GM19240 (cell line): ENCODE measurements around the gene SLC5A10.
"Not testable (repeated sequence)": the region's sequence is repeated elsewhere in the genome, so short reads cannot be mapped to it uniquely, and the experiment has no call there.

Source experiments
- DNase-seq: peaks from one replicate; pipeline ENCODE4 v3.0.0; 2011; ENCODE audit warnings: low spot score; ENCODE audit not compliant: insufficient read length

The SLC5A10 gene

DNA sequence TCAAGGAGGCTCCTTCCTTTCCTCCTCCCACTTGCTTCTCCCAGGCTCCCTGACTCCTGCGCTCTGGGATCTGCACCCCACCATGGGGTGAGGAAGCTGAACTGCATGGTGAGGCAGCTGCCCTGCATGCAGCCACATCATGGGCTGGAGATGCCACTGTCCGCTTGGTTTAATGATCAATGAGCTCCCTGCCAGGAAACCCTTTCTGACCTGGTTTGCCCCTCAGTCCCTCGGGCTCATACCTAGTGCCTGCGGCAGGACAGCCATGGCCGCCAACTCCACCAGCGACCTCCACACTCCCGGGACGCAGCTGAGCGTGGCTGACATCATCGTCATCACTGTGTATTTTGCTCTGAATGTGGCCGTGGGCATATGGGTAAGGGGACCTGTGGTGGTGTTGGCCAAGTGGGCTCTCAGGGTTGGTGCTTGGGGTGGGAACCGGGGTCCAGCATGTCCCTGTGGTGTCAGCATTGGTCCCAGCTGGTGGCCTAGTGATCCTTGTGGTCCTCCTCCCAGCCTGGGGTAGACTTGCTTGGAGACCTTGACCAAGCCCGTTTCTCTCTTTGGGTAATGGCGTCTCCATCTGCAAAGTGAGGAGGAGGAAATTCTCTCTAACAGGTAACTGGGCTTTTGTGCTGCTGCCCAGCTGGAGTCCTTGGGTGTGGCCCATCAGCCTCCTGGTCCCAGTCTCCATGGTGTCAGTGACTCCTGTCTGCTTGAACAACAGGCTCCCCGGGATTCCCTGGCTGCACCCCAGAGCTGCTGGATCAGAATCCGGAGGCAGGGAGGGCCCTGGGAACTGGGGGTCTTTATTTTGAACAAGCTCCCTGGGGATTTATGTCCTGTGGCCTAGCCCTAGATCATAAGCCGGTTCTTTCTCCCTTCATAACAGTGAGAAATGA lies at the start of gene SLC5A10:
Gene SLC5A10 (plus strand): TSS at position 225 of the 902 bp plus-strand sequence. CDS start 41 bp downstream, at position 266.
- no peak for DNase-seq

DNA sequence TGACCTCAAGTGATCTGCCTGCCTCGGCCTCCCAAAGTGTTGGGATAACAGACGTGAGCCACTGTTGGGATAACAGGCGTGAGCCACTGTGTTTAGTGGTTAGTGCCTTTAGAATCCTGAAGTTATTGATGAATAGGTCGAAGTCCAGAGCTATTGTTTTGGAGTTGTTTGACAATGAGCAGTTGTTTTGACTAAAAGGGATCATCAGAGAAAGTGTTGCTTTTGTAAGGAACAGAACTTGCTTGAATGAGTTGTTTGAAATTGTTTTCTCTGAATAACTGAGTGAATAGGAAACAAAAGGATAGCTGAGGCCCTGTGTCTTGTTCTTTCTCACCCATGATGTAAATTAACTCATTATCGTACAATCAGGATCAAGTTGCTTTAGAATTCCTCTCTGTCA lies 47.5 kb upstream of the SLC5A10 start:
- DNase-seq, result no peak

DNA sequence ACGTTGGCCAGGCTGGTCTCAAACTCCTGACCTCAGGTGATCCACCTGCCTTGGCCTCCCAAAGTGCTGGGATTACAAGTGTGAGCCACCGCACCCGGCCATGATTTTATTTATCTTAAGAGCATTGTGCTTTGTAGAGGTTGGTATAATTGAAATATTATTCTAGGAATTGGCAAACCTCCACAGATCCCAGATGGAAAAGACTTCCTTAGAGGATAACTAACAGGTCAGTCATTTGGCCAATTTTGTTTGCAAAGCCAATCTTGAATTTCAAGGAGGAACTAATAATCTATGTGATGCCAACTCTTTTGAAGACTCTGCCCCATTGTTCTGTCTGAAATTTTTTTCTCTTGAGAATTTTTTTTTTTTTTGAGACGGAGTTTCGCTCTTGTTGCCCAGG lies 46.7 kb upstream of the SLC5A10 start:
- DNase-seq, result no peak

DNA sequence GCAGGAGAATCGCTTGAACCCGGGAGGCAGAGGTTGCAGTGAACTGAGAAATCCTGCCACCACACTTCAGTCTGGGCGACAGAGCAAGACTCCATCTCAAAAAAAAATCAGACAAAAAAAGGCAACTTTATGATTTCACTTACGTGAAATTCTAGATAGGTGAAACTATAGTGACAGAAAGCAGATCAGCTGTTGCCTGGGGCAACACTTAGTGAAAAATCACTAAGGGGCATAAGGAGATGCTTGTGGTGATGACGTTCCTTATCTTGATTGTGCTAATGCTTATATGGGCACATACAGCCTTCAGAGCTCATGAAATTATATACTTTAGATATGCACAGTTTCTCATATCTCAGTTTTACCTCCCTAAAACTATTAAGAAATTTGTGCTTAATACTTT lies 41.6 kb upstream of the SLC5A10 start:
- DNase-seq, result no peak

DNA sequence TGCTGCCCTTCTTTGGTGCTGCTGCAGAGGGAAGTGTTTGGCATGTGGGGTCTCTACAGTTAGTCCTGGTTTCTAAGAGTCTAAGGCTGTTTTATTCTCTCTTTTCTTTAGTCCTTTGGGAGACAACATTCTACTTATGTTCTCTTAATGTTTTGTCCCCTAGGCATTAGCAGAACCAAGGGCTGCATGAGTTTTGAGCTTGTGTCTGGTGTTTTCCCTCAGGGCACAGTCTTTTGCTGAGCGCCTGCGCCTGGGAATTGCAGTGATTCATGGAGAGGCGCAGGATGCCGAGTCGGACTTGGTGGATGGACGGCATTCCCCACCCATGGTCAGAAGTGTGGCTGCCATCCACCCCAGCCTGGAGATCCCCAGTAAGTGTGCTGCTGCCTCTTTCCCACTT lies 41.1 kb upstream of the SLC5A10 start:
- DNase-seq, result no peak

DNA sequence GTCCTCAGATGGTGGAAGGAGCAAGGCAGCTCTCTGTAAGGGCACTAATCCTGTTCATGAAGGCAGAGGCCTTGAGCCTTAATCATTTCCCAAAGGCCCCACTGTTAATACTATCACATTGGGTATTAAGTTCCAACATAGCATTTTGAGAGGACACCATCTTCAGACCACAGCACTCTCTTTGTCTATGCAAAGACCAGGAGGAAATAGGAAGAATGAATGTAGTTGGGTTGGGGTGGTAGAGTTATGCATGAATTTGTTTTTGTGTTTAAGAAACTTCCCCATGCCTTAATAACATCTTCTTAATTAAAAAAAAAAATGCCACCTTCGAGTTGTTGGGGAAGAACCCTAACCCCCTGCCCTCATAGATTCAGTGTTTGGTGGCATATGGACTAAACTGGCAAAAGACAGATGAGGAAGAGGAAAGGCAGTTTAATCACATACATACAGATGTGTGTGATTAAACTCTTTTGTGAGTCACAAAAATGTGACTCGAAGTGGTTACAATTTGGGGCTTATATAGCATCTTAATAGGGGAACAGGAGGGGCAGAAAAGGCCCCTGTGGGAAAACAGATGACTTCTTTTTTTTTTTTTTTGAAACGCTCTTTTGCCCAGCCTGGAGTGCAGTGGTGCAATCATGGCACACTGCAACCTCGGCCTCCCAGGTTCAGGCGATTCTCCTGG lies 35.0 kb upstream of the SLC5A10 start:
- DNase-seq, result no peak

DNA sequence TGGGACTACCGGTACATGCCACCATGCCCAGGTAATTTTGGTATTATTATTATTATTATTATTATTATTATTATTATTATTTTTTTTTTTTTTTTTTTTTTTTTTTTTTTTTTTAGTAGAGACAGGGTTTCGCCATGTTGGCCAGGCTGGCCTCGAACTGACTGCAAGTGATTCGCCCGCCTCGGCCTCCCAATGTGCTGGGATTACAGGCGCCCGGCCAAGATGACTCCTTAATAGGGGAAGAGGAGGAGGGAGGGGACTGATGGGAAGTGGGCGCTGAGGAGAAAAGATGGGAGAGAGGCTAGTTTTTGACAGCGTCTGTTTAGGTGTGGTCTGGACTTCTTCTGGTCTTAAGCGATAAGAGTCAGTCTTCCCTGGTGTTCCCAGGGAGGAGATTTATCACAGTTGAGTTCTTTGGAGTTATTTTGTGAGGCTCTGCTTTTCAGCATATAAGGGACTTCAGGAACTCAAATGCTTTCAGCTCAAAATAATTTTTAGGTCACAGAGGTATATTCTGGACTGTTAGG lies 34.4 kb upstream of the SLC5A10 start:
- DNase-seq, result no peak

DNA sequence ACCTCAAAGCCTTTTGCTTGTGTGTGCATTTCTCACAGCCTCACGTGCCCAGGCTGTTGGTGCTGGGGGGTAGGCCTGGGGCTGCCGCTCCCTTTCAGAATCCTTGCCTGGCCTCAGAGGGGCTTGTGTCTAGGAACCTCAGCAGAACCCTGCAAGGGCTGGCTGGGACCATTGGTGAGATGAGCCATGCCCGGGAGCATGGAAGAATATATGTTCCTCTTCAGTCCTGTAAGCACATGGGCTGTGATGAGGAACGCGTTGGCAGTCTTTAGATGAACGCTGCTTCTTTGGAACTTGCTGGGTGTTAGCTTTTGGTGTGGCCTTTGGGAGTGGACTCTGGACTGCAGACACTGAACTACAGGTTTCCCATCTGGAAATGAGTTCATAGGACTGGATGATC lies 32.0 kb upstream of the SLC5A10 start:
- DNase-seq, result no peak

DNA sequence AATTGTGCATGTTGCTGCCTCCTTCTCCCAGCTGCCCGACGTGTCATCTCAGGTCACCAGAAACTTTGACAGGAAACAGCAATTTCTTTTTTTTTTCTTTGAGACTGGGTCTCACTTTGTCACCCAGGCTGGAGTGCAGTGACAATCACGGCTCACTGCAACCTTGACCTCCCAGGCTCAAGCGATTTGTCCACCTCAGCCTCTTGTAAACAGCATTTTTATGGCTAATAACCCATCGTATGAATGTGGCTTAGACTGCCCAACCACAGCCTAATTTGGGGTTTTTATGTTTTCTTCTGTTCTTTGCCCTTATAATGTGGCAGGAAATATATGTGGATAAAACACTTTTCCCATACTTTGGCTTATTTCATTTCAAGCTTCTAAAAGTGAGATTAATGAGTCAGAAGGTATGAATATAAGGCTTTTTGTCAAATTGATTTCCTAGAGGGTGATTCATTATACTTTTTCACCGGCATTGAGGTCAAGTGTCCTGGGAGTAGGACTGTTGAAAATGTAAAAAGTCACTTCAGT lies 31.0 kb upstream of the SLC5A10 start:
- DNase-seq, result no peak

DNA sequence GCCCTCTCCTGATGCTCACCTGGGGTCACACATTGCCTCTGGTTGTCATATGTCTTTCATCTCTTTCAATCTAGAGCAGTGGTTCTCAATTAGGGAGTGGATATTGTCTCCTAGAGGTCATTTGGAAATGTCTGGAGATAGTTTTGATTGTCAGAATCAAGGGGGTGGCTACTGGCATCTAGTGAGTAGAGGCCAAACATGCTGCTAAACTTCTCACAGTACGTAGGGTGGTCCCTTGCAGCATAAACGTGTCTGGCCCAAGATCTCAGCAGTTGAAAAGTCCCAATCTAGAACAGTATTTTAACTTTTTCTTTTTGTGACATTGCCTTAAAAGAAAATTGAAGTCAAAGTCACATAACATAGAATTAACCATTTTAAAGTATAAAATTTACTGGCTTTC lies 30.5 kb upstream of the SLC5A10 start:
- DNase-seq, result no peak

DNA sequence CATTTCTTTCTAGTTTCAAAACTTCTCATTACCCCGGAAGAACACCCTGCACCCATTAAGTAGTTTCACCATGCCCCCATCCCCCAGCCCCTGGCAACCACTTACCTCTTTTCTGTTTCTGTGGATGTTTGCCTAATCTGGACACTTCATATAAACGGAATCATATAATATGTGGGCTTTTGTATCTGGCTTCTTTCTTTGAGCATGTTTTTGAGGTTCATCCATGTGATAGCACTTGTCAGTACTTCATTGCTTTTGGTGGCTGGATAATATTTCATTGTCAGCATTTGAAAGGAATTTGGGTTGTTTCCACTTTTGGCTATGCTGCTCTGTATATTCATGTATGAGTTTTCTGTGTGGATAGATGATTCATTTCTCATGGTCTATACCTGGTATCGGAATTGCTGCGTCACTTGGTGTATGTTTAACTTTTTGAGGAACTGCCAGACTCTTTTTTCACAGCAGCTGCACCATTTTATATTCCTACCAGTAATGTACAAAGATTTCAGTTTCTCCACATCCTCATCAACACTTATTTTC lies 30.0 kb upstream of the SLC5A10 start:
- no peak for DNase-seq

DNA sequence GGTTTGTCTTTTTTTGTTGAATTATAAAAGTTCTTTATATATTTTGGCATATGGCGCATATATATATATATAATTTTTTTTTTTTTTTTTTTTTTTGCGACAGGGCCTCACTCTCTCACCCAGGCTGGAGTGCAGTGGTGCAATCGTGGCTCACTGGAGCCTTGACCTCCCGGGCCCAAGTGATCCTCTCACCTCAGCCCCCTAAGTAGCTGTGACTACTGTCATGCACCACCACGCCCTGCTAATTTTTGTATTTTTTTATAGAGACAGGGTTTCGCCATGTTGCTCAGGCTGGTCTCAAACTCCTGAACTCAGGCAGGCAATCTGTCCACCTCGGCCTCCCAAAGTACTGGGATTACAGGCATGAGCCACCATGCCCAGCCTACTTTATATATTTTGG lies 29.4 kb upstream of the SLC5A10 start:
- DNase-seq, result not testable (repeated sequence)

DNA sequence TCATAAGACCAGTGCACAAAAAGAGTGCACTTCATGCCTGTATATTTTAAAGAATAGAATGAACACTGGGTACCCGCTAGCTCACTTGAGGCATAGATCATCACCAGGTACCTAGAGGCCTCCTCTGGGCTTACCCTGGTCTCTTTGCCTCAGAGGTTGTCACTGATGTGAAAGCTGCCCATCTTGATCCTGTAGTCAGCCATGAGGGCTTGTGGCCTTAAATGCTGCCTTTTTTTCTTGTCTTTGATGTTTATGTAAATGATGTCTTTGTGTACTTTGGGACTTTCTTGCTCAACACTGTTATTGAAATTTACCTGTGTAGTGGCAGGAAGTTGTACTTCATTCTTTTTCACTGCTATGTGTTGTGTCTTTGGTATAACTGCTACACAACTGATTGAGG lies 26.8 kb upstream of the SLC5A10 start:
- DNase-seq, result no peak

DNA sequence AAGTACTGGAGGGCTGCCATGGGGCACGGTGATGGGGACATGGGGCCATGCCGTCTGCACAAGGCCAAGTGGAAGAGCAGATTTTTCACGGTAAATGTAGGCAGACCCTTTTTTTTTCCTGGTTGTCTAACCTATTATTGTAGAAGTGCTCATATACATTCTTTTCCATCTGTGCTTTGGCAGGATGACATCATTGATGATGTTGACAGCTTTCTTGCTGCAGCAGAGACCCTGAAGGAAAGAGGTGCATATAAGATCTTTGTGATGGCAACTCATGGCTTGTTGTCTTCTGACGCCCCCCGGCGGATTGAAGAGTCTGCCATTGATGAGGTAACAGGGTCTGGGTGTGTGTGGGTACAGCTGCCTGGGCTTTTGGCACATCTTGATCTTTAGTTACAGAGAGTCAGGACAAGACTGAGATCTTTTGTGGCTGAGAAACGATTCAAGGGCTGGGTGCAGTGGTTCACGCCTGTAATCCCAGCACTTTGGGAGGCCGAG lies 23.3 kb upstream of the SLC5A10 start:
- no peak for DNase-seq

DNA sequence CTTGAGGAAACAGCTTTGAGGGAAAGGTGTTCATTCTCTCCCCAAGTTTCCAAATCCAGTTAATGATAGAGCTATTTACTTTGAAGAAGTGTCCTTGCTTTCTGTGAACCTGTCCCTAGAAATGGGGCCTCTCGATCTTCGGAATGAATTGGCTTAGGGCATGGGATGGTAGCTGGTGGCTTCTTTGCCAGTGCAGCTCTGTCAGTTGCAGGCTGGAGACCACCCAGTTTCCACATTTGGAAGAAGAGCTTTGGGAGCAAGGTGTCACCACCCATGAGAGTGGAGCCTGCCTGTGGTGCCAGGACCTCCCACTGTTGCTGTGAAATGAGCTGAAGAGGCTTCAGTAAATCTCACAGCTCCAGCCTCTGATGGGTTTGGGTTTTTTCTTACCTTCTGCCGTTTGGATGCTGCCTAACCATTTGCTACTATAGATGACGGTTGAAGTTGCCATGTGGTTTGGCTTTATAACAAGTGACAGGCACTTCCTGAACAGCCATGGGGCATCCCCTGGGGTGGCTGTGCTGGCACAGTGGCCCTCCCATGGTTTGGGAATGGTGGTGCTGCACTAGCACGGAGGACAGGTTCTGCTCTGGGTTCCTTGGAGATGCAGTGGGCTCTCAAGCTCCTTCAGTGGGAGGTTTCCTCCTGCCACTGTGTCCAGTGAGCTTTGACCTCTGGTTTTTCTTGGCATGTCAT lies 19.5 kb upstream of the SLC5A10 start:
- DNase-seq, result no peak

DNA sequence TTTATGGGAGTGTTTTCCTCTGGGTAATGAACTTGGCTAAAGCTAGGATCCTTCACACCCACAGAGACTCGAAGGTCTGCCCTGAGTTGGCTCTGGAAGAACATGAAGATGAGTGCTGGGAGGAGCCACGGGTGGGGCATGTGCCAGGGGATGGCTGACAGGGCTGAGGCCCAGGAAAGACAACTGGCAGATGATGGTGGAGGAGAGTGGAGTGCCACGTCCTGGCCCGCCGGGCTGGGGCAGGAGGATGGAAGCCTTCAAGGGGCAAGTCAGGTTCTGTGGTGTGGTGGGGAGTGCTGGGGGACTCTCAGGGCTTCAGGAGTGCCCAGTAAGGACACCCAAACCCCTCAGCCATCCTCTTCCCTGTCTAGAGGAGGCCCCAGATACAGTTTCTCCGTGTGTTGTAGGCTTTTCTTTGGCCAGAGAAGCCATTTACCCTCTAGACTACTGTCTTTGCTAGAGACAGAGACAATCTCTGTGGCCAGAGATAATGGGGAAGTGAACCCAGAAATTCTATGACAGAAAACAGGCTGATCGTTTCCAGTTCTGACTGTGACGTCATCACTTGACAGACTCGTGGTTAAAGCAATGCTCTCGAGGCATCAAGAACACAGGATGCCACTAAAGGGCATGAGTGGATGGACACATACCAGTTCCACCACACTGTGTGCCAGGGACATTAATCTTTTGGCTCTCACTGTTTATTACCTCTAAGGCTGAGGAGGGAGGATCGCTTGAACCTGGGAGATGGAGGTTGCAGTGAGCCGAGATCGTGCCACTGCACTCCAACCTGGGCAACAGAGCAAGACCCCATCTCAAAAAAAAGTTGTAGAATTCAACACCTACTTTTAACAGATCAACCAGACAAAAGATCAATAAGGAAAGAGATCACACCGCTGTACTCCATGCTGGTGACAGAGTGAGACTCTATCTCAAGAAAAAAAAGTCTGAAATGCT lies 18.6 kb upstream of the SLC5A10 start:
- DNase-seq, result no peak

DNA sequence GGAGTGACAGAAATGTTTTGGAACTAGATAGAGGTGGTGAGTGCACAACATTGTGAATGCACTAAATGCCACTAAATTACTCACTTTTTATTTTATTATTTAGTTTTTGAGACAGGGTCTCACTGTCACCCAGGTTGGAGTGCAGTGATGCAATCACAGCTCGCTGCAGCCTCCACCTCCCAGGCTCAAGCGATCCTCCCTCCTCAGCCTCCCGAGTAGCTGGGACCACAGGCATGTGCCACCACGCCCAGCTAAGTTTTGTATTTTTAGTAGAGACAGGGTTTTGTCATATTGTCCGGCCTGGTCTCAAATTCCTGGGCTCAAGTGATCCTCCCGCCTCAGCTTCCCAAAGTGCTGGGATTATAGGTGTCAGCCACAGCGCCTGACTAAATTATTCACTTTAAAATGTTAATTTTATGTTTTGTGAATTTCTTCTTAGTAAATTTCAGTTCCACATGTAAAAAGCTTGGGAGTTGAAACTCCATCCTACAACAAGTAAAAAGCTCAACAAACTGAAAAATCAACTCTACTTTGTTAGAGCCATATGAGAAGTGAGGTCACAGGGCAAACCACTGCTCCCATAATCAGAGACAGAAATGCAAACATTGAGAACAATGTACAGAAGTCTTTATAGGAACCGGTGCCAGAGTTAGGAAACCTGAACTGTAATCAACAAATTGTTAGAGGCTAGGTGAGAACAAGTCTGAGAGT lies 13.8 kb upstream of the SLC5A10 start:
- DNase-seq, result no peak

DNA sequence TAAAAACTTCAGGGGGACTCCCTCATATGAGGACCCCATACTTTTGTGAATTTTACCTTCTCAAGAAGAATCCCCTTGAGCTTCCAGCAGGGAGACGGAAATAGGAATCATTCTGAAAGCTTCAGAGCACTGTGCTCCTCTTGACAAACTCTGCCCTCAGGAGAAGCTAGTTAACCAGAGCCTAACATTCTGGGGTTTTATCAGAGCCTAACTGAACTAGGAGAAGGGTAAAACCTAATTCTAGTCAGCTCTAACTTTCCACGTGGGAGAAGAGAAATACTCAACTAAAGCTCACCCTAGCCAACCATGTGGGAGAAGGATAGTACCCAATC lies 13.3 kb upstream of the SLC5A10 start:
- DNase-seq, result no peak

DNA sequence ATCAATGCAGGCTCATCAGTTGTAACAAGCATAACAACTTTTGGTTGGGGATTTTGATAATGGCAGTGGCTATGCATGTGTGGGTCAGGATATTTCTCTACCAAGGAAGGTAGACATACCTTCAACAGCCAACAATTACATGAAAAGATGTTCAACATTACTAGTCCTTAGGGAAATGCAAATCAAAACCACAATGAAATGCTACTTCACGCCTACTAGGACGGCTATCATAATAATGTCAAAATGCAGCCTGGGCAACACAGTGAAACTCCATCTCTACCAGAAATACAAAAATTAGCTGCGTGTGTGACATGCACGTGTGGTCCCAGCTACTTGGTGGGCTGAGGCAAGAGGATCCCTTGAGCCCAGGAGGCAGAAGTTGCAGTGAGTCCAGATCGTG lies 7.3 kb upstream of the SLC5A10 start:
- no peak for DNase-seq

DNA sequence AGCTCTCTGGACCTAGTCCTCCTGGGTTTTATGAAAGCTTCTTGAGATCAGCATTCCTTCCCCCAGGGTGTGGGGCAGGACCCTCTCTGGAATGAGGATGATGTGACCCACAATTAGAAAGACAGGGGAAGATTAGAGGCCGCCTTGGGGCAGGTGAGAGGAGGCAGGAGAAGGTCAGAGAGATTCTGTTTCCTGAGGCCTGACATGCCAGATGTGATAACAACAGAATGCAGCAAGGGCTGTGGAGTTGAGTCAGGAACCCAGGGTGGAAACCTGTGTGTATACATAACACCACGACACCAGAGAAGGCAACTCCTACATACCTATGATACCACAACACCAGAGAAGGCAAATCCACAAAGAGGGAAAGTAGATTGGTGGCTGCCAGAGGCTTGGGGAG lies 5.4 kb upstream of the SLC5A10 start:
- DNase-seq, result no peak
